IMR-90 (cell line): ENCODE data around the gene YAE1. TPM values are rescaled to one million over a fixed set of nuclear protein-coding genes. Genes with fewer than 3 reads are reported as not detected.
A peak's percentile ranks its signal among the peaks of the same experiment; 100 is the strongest.

ENCODE experiments used
- ATAC-seq: fragments of 200-7000 bp; cut with Tn5 transposase; 2 replicates; pipeline ENCODE4 v1.9.1; 2020; ENCODE audit warnings: low read depth, mild to moderate bottlenecking, moderate library complexity
- BruUV-seq: library from RNA; stranded (reverse); fragments of 400-500 nt; replicated peaks from 2 replicates; lab custom pipeline; 2021; lab: Mats Ljungman, UMichigan
- CTCF ChIA-PET: fragments of 300-600 bp; formaldehyde crosslinking; extraction: SDS; loops from one replicate; lab custom pipeline; 2021; ENCODE audit warnings: antibody characterized with exemption; lab: Yijun Ruan, JAX
- POLR2A ChIA-PET: fragments of 300-600 bp; sonication (Branson Sonifier 250); formaldehyde crosslinking; loops from one replicate; lab custom pipeline; 2022; ENCODE audit warnings: antibody characterized with exemption; ENCODE audit not compliant: unreplicated experiment; lab: Charles Lee
- DNase-seq: peaks from one replicate; pipeline ENCODE4 v3.0.0; 2013
- H2AFZ ChIP-seq: replicated peaks from 2 replicates; pipeline ENCODE3; 2013; ENCODE audit warnings: low read length, mild to moderate bottlenecking; ENCODE audit not compliant: poor library complexity
- H2AK5ac ChIP-seq: 2 replicates; pipeline ENCODE4 v1.6.1; 2013; ENCODE audit warnings: low read depth, low read length, inconsistent platforms
- H2AK9ac ChIP-seq: replicated peaks from 2 replicates; pipeline ENCODE3; 2013; ENCODE audit warnings: mild to moderate bottlenecking, low read depth, low read length, moderate library complexity; ENCODE audit not compliant: poor library complexity
- H2BK120ac ChIP-seq: 2 replicates; pipeline ENCODE4 v1.6.1; 2013; ENCODE audit warnings: low read depth, low read length, inconsistent platforms
- H2BK15ac ChIP-seq: 3 replicates; pipeline ENCODE4 v1.6.1; 2013; ENCODE audit warnings: low read depth, low read length, inconsistent platforms
- H2BK20ac ChIP-seq: 2 replicates; pipeline ENCODE4 v1.6.1; 2013; ENCODE audit warnings: low read depth, mild to moderate bottlenecking, inconsistent platforms, low read length, moderate library complexity
- H2BK5ac ChIP-seq: 2 replicates; pipeline ENCODE4 v1.6.1; 2013; ENCODE audit warnings: mild to moderate bottlenecking, low read depth, low read length, inconsistent platforms; ENCODE audit not compliant: poor library complexity, severe bottlenecking
- H3K14ac ChIP-seq: replicated peaks from 2 replicates; pipeline ENCODE4 v1.6.1; 2013; ENCODE audit warnings: low read depth, low read length, inconsistent platforms
- H3K18ac ChIP-seq: 2 replicates; pipeline ENCODE4 v1.6.1; 2013; ENCODE audit warnings: low read depth, low read length, control low read depth
- H3K23ac ChIP-seq: 2 replicates; pipeline ENCODE4 v1.6.1; 2013; ENCODE audit warnings: low read depth, low read length, inconsistent platforms
- H3K27ac ChIP-seq: 2 replicates; pipeline ENCODE4 v1.5.1; 2013; ENCODE audit warnings: mild to moderate bottlenecking, control low read depth, low read length; ENCODE audit not compliant: insufficient read depth
- H3K27me3 ChIP-seq: 2 replicates; pipeline ENCODE4 v1.6.1; 2013; ENCODE audit warnings: low read length; ENCODE audit not compliant: control insufficient read depth, insufficient read depth
- H3K36me3 ChIP-seq: 2 replicates; pipeline ENCODE4 v1.6.1; 2013; ENCODE audit warnings: low read length, mixed read lengths; ENCODE audit not compliant: control insufficient read depth, insufficient read depth
- H3K4ac ChIP-seq: 2 replicates; pipeline ENCODE4 v1.6.1; 2013; ENCODE audit warnings: low read depth, low read length, inconsistent platforms
- H3K4me1 ChIP-seq: 2 replicates; pipeline ENCODE4 v1.6.1; 2013; ENCODE audit warnings: low read length, mixed read lengths; ENCODE audit not compliant: control insufficient read depth, insufficient read depth
- H3K4me2 ChIP-seq: 2 replicates; pipeline ENCODE4 v1.6.1; 2013; ENCODE audit warnings: low read depth, mild to moderate bottlenecking, control low read depth, low read length, moderate library complexity
- H3K4me3 ChIP-seq: 2 replicates; pipeline ENCODE4 v1.5.1; 2013; ENCODE audit warnings: low read depth, mild to moderate bottlenecking, control low read depth, low read length, moderate library complexity; ENCODE audit not compliant: insufficient read depth
- H3K56ac ChIP-seq: 2 replicates; pipeline ENCODE4 v1.6.1; 2013; ENCODE audit warnings: low read length, inconsistent platforms; ENCODE audit not compliant: insufficient read depth; ENCODE audit errors: extremely low read depth
- H3K79me1 ChIP-seq, 2 experiments: 2 replicates each; pipeline ENCODE4 v1.6.1; 2013; ENCODE audit warnings: low read length in 2 of 2, inconsistent platforms in 1 of 2, low read depth in 1 of 2
- H3K9ac ChIP-seq: 2 replicates; pipeline ENCODE4 v1.6.1; 2013; ENCODE audit warnings: low read depth, low read length, control low read depth
- H3K9me1 ChIP-seq: 2 replicates; pipeline ENCODE4 v1.6.1; 2013; ENCODE audit warnings: low read length, inconsistent platforms; ENCODE audit not compliant: insufficient read depth
- H3K9me3 ChIP-seq: 2 replicates; pipeline ENCODE4 v1.6.1; 2013; ENCODE audit warnings: low read length; ENCODE audit not compliant: control insufficient read depth, insufficient read depth
- H4K20me1 ChIP-seq: 2 replicates; pipeline ENCODE4 v1.6.1; 2013; ENCODE audit warnings: low read length, inconsistent platforms; ENCODE audit not compliant: insufficient read depth
- H4K5ac ChIP-seq: 2 replicates; pipeline ENCODE4 v1.6.1; 2013; ENCODE audit warnings: mild to moderate bottlenecking, low read depth, low read length, control low read depth
- H4K8ac ChIP-seq, 2 experiments: 2 replicates each; pipeline ENCODE4 v1.6.1; 2013; ENCODE audit warnings: low read depth in 2 of 2, low read length in 2 of 2, control low read depth in 1 of 2, inconsistent platforms in 1 of 2
- H4K91ac ChIP-seq: 2 replicates; pipeline ENCODE4 v1.6.1; 2013; ENCODE audit warnings: low read depth, low read length, inconsistent platforms; ENCODE audit not compliant: insufficient read depth
- RAD21 ChIP-seq: IDR thresholded peaks from 2 replicates; pipeline ENCODE4 v1.6.1; 2012; ENCODE audit warnings: low read length, improper control_type of control experiment
- WGBS, 2 experiments: methylation state at CpG; one replicate each; pipeline versions ENCODE4 v1.1.5 to v1.1.7; 2013; ENCODE audit warnings: missing lambda C conversion rate in 2 of 2; ENCODE audit not compliant: insufficient read length in 1 of 2; ENCODE audit errors: extremely low coverage in 2 of 2; 5-methylcytosine and 5-hydroxymethylcytosine counted together
- dilution Hi-C: fragments of 300-500 bp; cut with HindIII; formaldehyde crosslinking; loops from one replicate; pipeline ENCODE4 v1.14.3; 2018; ENCODE audit warnings: low sequenced_read_pairs; ENCODE audit not compliant: unreplicated experiment
- in situ Hi-C: fragments of 300-500 bp; cut with MboI; formaldehyde crosslinking; loops from 3 replicates; pipeline ENCODE4 v1.14.3; 2019; ENCODE audit warnings: low sequenced_read_pairs, inconsistent platforms, mixed read lengths
- intact Hi-C: fragments of 100-400 bp; cut with micrococcal nuclease; formaldehyde crosslinking; loops from 2 replicates; pipeline ENCODE4 v1.10.0; 2022
- polyA plus RNA-seq, 3 experiments: library from polyadenylated mRNA; depleted of rRNA; stranded (reverse); fragments of >200 nt; gene quantifications; 2 replicates each; pipeline ENCODE4 v1.2.3, GENCODE V29; 2012; ENCODE audit warnings: low replicate concordance in 1 of 3
- total RNA-seq: library from RNA; depleted of rRNA; stranded (reverse); fragments of >200 nt; gene quantifications from 2 replicates; pipeline ENCODE4 v1.2.3, GENCODE V29; 2012

The YAE1 gene
- total and polyA plus RNA-seq, 2 of the 4 experiments (the other 2 are of a cell fraction) = 28.6 to 36.7 TPM

- no peaks in the 10 kb centered on the region for H3K9me3 ChIP-seq
- no peaks in the 10 kb centered on the region for H4K20me1 ChIP-seq
- BruUV-seq = no TSS peak
- ChIA-PET POLR2A (no interaction called here), CTCF (interaction anchor here (0.6 to 1.1 kb wide), 2 partner anchors 8 to 525 kb away, joined by 3 read pairs; no protein-coding TSS in a partner anchor)
- H3K4me3 ChIP-seq = no peak overlapping the region
- H4K91ac ChIP-seq = no peak overlapping the region
- no peak overlapping the region for H4K5ac ChIP-seq
- no peak overlapping the region for H3K9ac ChIP-seq
- H2BK15ac ChIP-seq = no peak overlapping the region
- no peak overlapping the region for H3K23ac ChIP-seq
- H3K18ac ChIP-seq = no peak overlapping the region
- no peak overlapping the region for H2AFZ ChIP-seq
- intact Hi-C loops = no loop called here
- peaks cover 2% of the 10 kb centered on the region; the same call in 1 of the 2 replicates for H3K9me1 ChIP-seq
- H2BK5ac ChIP-seq = peak overlapping the region; percentile 16
- no peak overlapping the region for H2BK120ac ChIP-seq
- H3K79me1 ChIP-seq = peaks cover 5 to 7% of the 10 kb centered on the region in 2 experiments; a peak in 3 of 4 replicates
- H3K4me1 ChIP-seq = peaks cover 5% of the 10 kb centered on the region; the same call in 1 of the 2 replicates
- in situ Hi-C loops = no loop called here
- H2BK20ac ChIP-seq = no peak overlapping the region
- H3K56ac ChIP-seq = no peak overlapping the region
- ATAC-seq (peak; percentile 58), DNase-seq (peak; percentile 63)
- no peak overlapping the region for H2AK5ac ChIP-seq
- H3K27me3 ChIP-seq = no peaks in the 10 kb centered on the region
- H3K4me2 ChIP-seq = peak overlapping the region; percentile 28; the same call in 1 of the 2 replicates
- H3K4ac ChIP-seq = no peak overlapping the region
- dilution Hi-C loops = no loop called here
- TF ChIP-seq RAD21 = no peak
- no peak overlapping the region for H2AK9ac ChIP-seq
- H3K27ac ChIP-seq = no peak overlapping the region
- no peaks in the 10 kb centered on the region for H3K36me3 ChIP-seq
- no peak overlapping the region; a peak in 1 of 4 replicates for H4K8ac ChIP-seq
- H3K14ac ChIP-seq = no peak overlapping the region
- no CpG with 5 or more reads among the region's 1 CpG for WGBS, 2 experiments
Observed at GRCh38 chr7:39616138-39616537, 49.9 kb downstream of the YAE1 start.
